GM18867 (cell line): ENCODE results near the gene GHITM.
"Not testable (repeated sequence)": the region's sequence is repeated elsewhere in the genome, so short reads cannot be mapped to it uniquely, and the experiment has no call there.

Experiments used
- ATAC-seq: cut with Tn5 transposase; IDR thresholded peaks from one replicate; pipeline ENCODE4 v1.9.1; 2021; ENCODE audit warnings: mild to moderate bottlenecking, moderate library complexity; ENCODE audit not compliant: unreplicated experiment

GHITM gene

DNA sequence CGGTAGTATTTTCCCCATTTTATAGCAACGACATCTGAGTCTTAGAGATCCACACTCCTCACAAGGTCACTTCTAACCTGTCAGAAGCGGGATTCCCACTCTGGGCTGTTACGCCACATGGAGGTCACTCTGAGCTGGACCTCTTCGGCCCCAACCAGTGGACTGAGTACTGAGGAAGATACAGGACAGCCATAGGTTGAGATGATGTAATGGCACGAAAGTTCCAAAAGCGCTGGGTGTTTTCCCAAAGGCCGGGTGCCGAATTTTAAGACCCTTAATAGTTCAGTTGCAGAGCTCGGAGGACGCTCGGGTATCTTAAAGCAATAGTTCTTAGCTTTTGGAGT is 699 bp downstream of the GHITM start:
- peak; percentile 2 for ATAC-seq

- no peak for ATAC-seq
Measured at GRCh38 chr10:84147347-84147746, 8.0 kb downstream of the GHITM start.

GRCh38 chr10:84148006-84148597 is 8.8 kb downstream of the GHITM start:
- peak; percentile 64 for ATAC-seq

DNA sequence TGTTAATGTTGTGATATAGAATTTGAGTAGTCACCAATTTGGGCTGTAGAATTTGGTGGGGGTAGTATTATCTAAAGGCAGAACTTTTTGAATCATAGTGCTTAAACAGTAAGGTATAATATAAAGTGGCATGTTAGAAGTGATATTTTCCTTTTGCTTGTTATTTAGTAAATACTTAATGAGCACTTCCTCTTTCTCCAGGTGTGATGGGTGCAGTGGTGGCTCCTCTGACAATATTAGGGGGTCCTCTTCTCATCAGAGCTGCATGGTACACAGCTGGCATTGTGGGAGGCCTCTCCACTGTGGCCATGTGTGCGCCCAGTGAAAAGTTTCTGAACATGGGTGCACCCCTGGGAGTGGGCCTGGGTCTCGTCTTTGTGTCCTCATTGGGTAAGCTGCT is 10.5 kb downstream of the GHITM start:
- ATAC-seq: no peak

- no peak for ATAC-seq
Measured at GRCh38 chr10:84152769-84153168, 13.5 kb downstream of the GHITM start.

DNA sequence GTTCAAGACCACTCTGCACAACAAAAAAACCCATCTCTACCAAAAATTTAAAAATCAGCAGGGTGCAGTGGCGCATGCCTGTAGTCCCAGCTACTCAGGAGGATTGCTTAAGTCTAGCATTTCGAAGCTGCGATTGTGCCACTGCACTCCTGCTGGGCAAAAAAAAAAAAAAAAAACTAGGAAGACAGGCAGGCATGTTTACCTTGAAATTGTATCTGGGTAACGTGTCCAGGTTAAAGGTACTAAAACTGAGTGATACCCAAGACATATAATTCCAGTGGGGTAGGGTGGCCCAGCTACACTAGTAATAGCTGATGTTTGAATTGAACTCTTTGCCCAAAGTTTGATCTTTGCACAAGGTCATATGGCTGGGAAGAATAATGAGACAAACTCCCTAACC is 16.2 kb downstream of the GHITM start:
- no peak for ATAC-seq

- ATAC-seq: no peak
Measured at GRCh38 chr10:84156009-84156408, 16.7 kb downstream of the GHITM start.

GRCh38 chr10:84156768-84157167 is 17.5 kb downstream of the GHITM start:
- ATAC-seq: peak; percentile 67

DNA sequence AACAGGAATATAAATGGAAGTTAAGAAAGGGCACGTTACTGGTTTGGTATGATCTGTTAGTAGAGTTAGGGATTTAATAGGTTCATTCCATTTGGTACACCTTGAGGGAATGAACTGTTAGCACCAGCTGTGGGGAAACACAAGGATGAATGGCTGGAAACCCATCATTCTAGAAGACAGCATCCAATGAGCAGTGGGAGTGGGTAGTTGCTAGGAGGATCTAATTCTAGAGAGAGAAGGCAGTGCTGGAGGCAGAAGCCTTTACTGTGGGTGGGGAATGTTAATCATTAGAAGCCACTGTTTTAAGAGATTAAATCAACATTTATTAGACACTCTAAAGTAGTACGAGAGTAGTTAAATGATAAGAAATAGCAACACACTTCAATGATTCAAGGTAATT is 18.8 kb downstream of the GHITM start:
- no peak for ATAC-seq

- ATAC-seq: no peak
Measured at GRCh38 chr10:84158550-84158949, 19.2 kb downstream of the GHITM start.

GRCh38 chr10:84159076-84159685 is 19.9 kb downstream of the GHITM start:
- no peak for ATAC-seq

- ATAC-seq: no peak
Measured at GRCh38 chr10:84160663-84161362, 21.5 kb downstream of the GHITM start.

GRCh38 chr10:84163996-84164395 is 24.7 kb downstream of the GHITM start:
- ATAC-seq: no peak

- no peak for ATAC-seq
Measured at GRCh38 chr10:84164442-84164841, 25.1 kb downstream of the GHITM start.

DNA sequence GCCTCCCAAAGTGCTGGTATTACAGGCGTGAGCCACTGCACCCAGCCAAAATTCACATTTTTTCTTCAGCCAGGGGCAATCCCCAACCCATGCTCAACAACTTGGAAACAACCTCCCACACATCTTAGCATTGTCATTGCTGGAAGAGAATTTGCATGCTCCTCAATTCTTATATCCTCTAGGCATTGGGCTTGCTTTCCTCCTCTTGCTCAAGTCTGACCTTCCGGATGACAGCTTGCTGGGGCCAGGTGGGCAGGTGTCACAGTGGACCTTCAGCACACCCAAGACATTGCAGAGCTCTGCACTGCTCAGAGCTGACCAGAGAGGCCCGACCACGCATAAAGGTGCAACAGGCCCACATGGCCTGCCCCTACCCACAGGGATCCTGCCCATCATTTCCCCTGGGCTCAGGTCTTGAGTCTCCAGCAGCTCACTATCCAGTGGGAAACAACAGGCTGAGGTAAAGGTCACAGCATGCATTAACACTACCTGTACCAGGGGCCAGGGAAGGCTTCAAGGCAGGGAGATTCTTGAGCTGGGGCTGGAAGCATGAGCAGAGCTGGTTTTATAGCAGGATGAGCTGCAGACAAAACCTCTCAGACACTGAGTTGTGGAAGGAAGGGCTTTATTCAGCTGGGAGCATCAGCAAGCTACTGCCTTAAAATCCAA is 27.4 kb downstream of the GHITM start:
- no peak for ATAC-seq

GRCh38 chr10:84167289-84167653 is 28.0 kb downstream of the GHITM start:
- not testable (repeated sequence) for ATAC-seq

DNA sequence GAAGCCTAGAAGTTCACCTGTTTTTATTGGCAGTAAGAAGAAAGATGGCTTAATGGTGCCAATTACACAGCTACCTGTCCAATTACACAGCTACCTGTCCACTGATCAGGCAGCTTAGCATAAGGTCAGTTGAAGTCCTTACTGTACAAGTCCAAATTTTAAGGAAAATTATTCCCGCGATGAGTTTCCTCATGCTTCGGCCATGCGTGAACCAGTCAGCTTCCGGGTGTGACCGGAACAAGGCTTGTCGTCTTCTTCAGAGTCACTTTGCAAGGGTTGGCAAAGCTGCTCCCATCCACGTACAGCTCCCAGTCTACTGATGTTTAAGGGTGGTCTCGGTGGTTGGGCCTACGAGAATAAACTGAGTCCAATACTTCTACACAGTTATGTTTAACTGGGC is 29.1 kb downstream of the GHITM start:
- not testable (repeated sequence) for ATAC-seq

DNA sequence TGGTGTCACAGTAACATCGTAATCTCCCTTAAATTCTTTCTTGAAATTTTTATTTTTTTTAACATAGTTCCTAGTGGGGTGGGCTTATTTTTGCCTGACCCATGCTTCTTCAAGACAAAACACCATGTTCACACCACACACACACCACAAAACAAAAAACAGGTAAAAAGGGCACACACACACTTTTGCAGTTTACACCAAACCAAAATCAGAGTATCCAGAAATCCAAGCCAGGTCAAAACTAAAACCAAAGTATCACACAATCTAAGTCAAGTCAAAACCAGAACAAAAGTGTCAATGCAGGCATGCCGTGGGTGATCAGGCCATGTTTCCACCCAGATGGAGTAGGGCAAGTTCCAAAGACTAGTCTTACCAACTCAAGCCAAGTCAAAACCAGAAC is 31.9 kb downstream of the GHITM start:
- ATAC-seq: not testable (repeated sequence)

DNA sequence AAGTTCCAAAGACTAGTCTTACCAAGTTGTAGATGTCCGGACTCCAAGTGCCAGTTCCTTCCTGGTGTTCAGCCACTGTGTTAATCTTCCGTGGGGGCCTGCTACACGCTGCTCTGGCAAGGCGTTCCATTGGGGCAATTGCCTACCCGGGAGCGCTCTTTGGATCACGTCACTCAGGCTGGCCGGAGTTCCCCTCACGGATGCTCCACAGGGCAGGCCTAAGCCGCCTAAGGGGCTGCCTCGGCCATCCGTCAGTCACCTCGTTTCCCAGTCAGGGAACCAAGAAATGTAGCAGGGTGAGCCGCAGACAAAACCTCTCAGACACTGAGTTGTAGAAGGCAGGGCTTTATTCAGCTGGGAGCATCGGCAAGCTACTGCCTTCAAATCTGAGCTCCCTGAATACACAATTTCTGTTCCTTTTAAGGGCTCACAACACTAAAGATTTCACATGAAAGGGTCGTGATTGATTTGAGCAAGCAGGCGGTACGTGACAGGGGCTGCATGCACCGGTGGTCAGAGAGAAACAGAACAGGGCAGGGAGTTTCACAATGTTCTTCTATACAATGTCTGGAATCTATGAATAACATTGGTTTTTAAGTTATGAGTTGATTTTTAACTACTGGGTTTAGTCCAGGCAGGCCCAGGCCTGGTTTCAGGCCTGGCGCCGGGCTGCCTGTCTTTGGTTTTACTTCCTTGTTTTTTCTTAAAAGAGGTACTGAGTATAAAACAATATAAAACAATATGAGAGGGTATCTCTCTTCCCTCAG is 32.6 kb downstream of the GHITM start:
- peak; percentile 22 for ATAC-seq

GRCh38 chr10:84172467-84173356 is 33.4 kb downstream of the GHITM start:
- ATAC-seq: peak; percentile 52
